Measurements from ENCODE around the gene GFER. TPM values are rescaled to one million over a fixed set of nuclear protein-coding genes. Genes with fewer than 3 reads are reported as not detected.

Gene GFER
- total and polyA plus RNA-seq, 10 of the 15 experiments (the other 5 are each of a cell fraction or from before 2014, with no cell fraction given): 2.4 to 57.7 (median 31.3) TPM

GRCh38 chr16:2009791-2010510 is 26.0 kb downstream of the GFER start, which contains the start of gene ZNF598 (continued):
- no peak for TF ChIP-seq ZBTB33 (IDR thresholded peaks at IDR 0.05)
- no peak for TF ChIP-seq KDM1A (IDR thresholded peaks at IDR 0.05; ENCODE audit: borderline replicate concordance)
- peak; percentile 59; the same call in 1 of the 2 replicates for TF ChIP-seq DPF2 (IDR thresholded peaks at IDR 0.05)
- no peak for TF ChIP-seq SMAD1 (IDR thresholded peaks at IDR 0.05; ENCODE audit: low read depth, partially characterized antibody)
- TF ChIP-seq FOXM1 (IDR thresholded peaks at IDR 0.05; ENCODE audit: low read depth, low read length): no peak
- no peak for TF ChIP-seq PBX3 (IDR thresholded peaks at IDR 0.05; ENCODE audit: insufficient replicate concordance, low read depth, low read length)
- peak; percentile 25 to 81; a peak in 3 of 4 replicates for TF ChIP-seq BHLHE40 (IDR thresholded peaks at IDR 0.05; ENCODE audit: borderline replicate concordance in 1 of 2, low read depth in 2 of 2, low read length in 1 of 2)
- TF ChIP-seq HDAC2 (IDR thresholded peaks at IDR 0.05): no peak
- TF ChIP-seq BRCA1 (IDR thresholded peaks at IDR 0.05; ENCODE audit: low read depth, low read length): no peak
- peak; percentile 47; the same call in 1 of the 2 replicates for TF ChIP-seq SMAD5 (IDR thresholded peaks at IDR 0.05; ENCODE audit: low read depth)
- TF ChIP-seq MAX (IDR thresholded peaks at IDR 0.05; ENCODE audit: low read depth, low read length): peak; percentile 48
- no peak for TF ChIP-seq ASH2L (IDR thresholded peaks at IDR 0.05; ENCODE audit: borderline replicate concordance, low read depth)
- TF ChIP-seq WRNIP1 (IDR thresholded peaks at IDR 0.05; ENCODE audit: borderline replicate concordance, low read depth, low read length): no peak
- TF ChIP-seq MYC (IDR thresholded peaks at IDR 0.05; ENCODE audit: insufficient read depth, insufficient read length, insufficient replicate concordance, low read length, severe bottlenecking): peak; percentile 81
- no peak for TF ChIP-seq SREBF1 (IDR thresholded peaks at IDR 0.05; ENCODE audit: low read length)
- TF ChIP-seq ZNF622 (IDR thresholded peaks at IDR 0.05): no peak
- TF ChIP-seq HSF1 (IDR thresholded peaks at IDR 0.05; ENCODE audit: low read depth, low read length): no peak
- no peak for TF ChIP-seq MYB (IDR thresholded peaks at IDR 0.05; ENCODE audit: borderline replicate concordance, low read depth, low read length)
- no peak for TF ChIP-seq NFYA (IDR thresholded peaks at IDR 0.05; ENCODE audit: borderline replicate concordance, low read depth, low read length)
- TF ChIP-seq CREB1 (IDR thresholded peaks at IDR 0.05; ENCODE audit: low read depth): peak; percentile 87
- TF ChIP-seq CEBPB (IDR thresholded peaks at IDR 0.05; ENCODE audit: borderline replicate concordance in 1 of 2, low read depth in 2 of 2, low read length in 2 of 2): no peak
- TF ChIP-seq CREM (IDR thresholded peaks at IDR 0.05; ENCODE audit: low read depth): peak; percentile 54; the same call in 1 of the 2 replicates
- TF ChIP-seq POLR2AphosphoS5 (IDR thresholded peaks at IDR 0.05; ENCODE audit: low read length): peak; percentile 87
- peak; percentile 69 for TF ChIP-seq NR2C1 (IDR thresholded peaks at IDR 0.05)
- 0 out of 2 replicates have a peak, but pooled peaks have one; percentile 18 for TF ChIP-seq TCF12 (IDR thresholded peaks at IDR 0.05; ENCODE audit: low read depth, low read length)
